Bronchial epithelial cell (primary cell): ENCODE results near the gene COQ8A. TPM values are rescaled to one million over a fixed set of nuclear protein-coding genes. Genes with fewer than 3 reads are reported as not detected.
"Not testable (repeated sequence)": the region's sequence is repeated elsewhere in the genome, so short reads cannot be mapped to it uniquely, and the experiment has no call there.

Experiments
- DNase-seq: peaks from one replicate; pipeline ENCODE4 v3.0.0-alpha.2; 2010; ENCODE audit warnings: low read depth
- FAIRE-seq: peaks from 2 replicates; lab custom pipeline; 2011; peaks lifted over from hg19 to GRCh38; lab: Jason Lieb, UNC
- H3K27me3 ChIP-seq: 2 replicates; pipeline ENCODE4 v1.5.1; 2011; ENCODE audit warnings: low read length; ENCODE audit not compliant: control insufficient read depth, insufficient read depth
- H3K36me3 ChIP-seq: 2 replicates; pipeline ENCODE4 v1.5.1; 2011; ENCODE audit warnings: low read length; ENCODE audit not compliant: control insufficient read depth, insufficient read depth
- H3K4me3 ChIP-seq: 2 replicates; pipeline ENCODE4 v1.5.1; 2011; ENCODE audit warnings: mild to moderate bottlenecking, low read depth, low read length, control low read depth
- CTCF ChIP-seq: IDR thresholded peaks from 2 replicates; pipeline ENCODE4 v1.5.1; 2011; ENCODE audit warnings: mild to moderate bottlenecking, moderate library complexity, low read length, control low read depth, inconsistent platforms; ENCODE audit not compliant: insufficient read depth, severe bottlenecking
- total RNA-seq: library from RNA; depleted of rRNA; stranded (reverse); fragments of >200 nt; gene quantifications from 2 replicates; pipeline ENCODE4 v1.2.1, GENCODE V29; 2014

COQ8A gene
- total RNA-seq, 1 donor from 2014 or later = 6.1 TPM

- peaks cover 4% of the 10 kb centered on the region for H3K36me3 ChIP-seq
- no peak for DNase-seq
- FAIRE-seq = no peak
- no peak overlapping the region for H3K4me3 ChIP-seq
- TF ChIP-seq CTCF = no peak
- H3K27me3 ChIP-seq = no peaks in the 10 kb centered on the region
These were observed 51.8 kb downstream of the COQ8A start for GRCh38 chr1:226991920-226992319.

GRCh38 chr1:226993814-226994585 is 53.9 kb downstream of the COQ8A start:
- no peak overlapping the region for H3K4me3 ChIP-seq
- H3K36me3 ChIP-seq = peaks cover 2% of the 10 kb centered on the region
- FAIRE-seq (no peak), DNase-seq (no peak)
- no peaks in the 10 kb centered on the region for H3K27me3 ChIP-seq
- TF ChIP-seq CTCF = no peak

- TF ChIP-seq CTCF = no peak
- no peak for FAIRE-seq
- no peak overlapping the region for H3K4me3 ChIP-seq
- DNase-seq = no peak
- no peaks in the 10 kb centered on the region for H3K27me3 ChIP-seq
- peaks cover 2% of the 10 kb centered on the region for H3K36me3 ChIP-seq
These were observed 54.7 kb downstream of the COQ8A start for GRCh38 chr1:226994586-226995364.

- no peak for FAIRE-seq
- no peak for DNase-seq
- H3K36me3 ChIP-seq = peaks cover 2% of the 10 kb centered on the region
- H3K27me3 ChIP-seq = no peaks in the 10 kb centered on the region
- no peak overlapping the region for H3K4me3 ChIP-seq
- TF ChIP-seq CTCF = no peak
These were observed 55.6 kb downstream of the COQ8A start for GRCh38 chr1:226995365-226996332.

GRCh38 chr1:226999579-226999978 is 59.5 kb downstream of the COQ8A start:
- H3K4me3 ChIP-seq, H3K27me3 ChIP-seq, DNase-seq, FAIRE-seq, H3K36me3 ChIP-seq: not testable (repeated sequence)
